ENCODE measurements around the gene LRP1B.
A peak's percentile ranks its signal among the peaks of the same experiment; 100 is the strongest.

Gene LRP1B

DNA sequence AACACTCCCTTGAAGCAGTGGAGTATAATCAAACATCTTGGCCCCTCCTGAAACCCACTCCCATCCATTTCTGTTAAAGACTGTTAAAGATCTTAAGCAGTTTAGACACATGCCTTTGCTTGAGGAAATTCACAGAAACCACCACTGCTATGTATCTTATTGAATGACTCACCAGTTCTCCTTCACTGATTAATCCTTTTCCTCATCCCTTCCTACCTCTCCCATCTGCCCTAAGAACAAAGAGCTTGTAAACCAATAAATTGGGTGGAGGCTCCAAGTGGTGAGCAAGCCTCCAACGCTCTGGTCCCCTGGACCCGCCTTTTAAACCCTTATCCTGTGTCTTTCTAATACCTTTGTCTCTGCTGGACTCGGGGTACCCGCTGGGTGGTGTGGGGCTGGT lies 746.1 kb downstream of the LRP1B start:
- DNase-seq = no peak

DNA sequence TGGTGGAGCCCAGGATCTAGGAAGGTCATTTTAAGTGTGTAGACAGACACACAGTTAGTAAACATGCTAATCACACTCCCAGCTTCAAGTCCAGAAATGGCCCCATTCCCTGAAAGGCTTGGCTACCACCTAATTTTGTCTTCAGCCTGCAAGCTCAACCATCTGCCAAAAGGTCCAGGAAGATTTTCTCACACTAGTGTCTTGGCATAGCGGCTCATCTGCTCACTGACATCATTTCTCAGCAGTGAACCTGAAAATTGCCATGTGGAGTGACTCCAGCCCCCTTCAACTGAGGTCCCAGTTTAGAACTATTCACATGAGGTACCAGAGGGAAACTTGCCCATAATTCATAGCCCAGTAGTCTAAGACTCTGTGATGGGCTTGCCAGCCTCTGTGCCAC lies 748.9 kb downstream of the LRP1B start:
- no peak for DNase-seq

DNA sequence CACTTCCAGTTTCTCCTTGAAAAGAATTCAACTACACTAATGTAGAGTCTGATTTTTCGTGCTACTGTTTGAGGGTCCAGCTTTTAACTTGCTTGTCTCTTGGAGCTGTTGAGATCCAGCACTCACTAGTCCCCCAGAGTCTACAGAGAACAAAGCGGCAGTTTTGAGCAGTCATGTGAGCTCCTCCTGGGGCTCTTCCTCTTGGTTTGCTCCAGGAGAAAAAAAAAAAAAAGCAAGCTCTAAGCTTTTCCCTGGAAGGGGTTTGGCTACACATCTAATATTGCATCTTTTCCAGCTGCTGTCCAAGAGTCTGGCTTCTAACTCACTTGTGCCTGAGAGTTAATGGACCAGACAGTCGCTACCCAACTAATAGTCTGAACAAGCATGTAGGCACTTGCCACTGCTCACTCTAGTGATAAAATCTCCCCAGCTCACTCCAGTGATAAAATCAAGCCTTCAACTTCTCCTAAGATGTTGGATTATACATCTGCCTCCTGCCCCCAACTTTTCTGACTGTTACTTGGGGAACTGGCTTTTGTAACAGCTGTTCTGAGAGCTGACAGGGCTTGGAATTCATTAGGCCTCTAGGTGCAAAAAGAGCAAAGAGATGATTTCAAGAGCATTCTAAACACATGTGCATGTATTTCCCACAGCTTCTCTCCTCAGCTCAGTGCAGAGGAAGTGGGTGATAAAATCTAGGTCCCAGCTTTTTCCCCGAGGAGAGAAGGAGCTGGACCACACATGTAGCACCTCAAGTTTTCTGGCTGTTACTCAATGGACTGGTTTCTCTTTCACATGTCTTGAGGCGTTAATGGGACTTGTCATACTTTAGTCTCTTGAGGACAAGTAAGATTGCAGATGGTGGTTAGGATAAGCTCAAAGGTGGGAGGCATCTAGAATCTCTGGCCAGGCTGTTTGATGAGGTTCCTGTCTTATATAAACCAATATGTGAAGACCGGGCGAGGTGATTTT lies 750.5 kb downstream of the LRP1B start:
- no peak for DNase-seq

DNA sequence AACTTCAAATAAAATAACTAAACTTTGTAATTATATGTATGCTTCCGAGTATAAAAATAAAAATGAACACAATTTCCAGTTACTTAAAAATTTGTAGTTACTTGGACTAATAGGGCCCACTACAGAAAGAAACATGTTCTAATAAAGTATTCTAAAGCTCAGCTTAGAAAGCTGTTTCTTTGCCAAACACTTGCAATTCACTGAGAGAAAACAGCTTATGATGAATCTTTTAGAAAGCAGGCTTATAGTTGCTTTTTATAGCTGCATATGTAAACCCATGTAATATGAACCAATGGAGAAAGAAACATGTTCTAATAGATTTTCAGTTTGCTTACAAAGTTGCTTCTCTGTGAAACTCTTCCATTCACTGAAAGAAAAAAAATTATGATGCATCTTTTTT lies 766.0 kb downstream of the LRP1B start:
- no peak for DNase-seq

DNA sequence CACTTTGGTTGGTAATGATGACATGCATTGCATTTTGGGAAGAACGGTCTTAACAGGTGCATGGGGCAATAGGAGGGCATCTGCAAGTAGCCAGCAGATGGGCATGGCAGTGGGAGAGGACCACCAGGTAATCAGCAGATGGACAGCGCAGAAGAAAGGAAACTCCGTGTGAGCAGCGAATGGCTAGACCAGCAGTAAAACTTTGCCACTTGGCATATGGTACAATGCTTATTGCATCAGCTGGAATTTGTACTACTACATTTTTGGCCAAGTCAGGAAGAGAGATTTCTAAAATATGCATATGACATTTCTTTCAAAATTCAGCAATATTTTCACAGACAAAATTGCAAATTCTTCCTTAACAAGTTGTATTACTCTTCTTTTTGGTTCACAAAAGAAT lies 768.5 kb downstream of the LRP1B start:
- DNase-seq = no peak

DNA sequence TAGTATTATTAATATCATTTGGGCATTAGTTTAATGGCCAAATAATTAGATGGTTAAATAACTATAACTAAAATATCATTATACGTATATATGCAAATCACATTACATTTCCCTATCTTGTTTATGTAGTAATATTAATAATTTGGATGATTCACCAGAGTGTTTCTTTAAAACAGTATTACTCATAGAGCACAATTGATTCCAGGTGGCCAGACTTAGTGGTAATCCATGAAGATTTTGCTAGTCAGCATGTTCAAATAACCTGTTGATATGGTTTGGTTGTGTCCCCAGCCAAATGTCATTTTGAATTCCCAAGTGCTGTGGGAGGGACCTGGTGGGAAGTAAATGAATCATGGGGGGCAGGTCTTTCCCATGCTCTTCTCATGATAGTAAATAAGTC lies 782.3 kb downstream of the LRP1B start:
- DNase-seq = no peak

DNA sequence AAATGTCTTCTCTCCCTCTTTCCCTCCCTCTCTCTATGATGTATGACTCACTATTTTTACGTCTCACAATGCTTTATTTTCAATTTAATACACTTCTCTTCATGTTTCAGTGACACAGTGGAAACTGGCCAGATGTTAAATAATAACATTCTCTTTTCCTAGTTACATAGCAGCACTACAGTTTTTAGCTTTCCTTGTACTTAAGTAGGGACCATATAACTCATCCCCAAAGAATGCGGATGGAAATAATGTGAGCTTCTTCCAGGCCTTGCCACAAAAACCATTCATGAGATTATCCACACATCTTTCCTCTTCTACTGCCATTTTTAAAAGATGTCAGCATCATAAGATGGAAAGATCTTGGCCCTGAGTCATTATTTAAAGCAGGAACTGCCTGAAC lies 789.4 kb downstream of the LRP1B start:
- DNase-seq = no peak

DNA sequence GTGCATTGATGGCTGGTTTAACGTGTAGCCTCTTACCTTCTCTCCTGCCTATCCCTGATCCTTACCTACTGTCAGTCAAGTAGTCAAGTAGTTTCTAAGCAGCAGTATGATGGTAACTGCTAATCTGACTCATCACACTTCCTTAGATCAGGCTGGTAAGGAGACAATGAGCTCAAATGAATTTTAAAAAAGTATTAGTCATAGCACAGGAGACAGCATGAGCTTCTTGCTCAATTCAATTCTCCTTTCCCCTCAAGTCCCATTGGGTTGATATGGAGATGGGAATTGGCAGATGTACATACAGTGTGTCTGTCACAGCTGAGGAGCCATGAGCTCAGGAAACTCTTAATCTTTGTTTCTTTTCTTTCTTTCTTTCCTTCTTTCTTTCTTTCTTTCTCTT lies 799.7 kb downstream of the LRP1B start:
- no peak for DNase-seq

DNA sequence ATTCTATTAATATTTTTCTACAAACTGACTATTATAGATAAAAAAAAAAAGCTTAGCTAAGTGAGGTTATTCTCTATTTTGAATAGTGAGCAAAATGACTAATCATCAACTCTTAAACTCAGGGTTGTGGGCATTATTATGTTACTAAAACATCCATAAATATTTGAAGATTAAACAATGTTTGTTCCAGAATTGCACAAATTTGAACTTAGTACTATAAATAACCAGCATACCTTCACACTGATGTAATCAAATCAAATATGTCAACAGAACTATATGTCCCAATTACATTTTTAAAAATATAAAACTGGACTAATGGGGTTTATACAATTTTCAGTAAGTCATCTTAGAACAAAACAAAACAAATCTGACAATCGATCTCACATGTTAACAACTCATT lies 800.9 kb downstream of the LRP1B start:
- no peak for DNase-seq

DNA sequence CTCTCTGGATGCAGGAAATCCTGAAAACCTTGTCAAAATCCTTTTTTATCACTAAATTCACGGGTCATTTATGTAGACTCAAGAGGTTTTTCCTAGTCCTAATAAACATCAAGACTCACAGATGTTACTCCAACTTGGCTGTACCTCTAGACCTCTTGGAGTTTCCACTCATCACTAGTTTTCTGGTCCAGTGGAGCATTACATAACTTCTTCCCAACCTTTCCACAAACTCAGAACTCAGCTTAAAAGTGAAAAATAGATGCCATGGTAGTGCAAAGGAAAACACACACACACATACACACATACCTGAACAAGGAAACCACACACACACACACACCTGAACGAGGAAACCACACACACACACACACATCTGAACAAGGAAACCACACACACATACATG lies 807.2 kb downstream of the LRP1B start:
- DNase-seq = no peak

DNA sequence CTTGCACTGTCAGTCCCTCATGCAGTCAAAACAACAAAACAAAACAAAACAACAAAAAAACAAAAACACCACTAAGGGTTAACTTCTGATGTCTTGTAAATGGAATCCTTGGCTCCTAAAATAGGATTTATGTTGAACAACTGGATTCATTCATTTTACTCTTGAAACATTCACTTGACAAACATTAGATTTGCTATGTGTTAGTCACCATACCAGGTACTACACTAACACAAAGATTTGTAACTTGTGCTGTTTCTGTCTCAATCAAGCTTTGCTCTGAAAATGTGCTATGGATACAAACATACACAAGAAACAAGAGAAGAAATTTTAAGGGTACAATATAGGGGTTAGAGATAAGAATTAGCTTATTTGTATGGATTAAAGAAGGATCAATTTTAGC lies 812.8 kb downstream of the LRP1B start:
- DNase-seq = no peak

DNA sequence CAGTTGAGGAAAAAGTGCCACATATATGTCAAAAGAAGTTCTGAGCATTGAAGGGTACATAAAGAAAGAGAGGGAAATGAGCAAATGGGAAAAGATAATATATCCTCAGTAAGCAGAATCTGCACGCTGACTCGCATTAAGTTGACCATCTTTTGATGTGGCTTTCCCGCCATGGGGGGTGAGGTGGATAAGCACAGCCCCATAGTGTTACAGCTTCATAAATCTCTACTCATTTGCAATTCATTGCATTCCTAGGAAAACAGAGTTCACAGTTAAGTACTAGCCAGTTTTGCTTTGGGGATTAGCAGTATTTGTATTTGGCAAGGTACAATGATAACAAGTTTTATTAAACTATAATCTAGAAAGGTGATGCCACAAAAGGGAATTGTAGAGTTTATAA lies 814.2 kb downstream of the LRP1B start:
- no peak for DNase-seq

DNA sequence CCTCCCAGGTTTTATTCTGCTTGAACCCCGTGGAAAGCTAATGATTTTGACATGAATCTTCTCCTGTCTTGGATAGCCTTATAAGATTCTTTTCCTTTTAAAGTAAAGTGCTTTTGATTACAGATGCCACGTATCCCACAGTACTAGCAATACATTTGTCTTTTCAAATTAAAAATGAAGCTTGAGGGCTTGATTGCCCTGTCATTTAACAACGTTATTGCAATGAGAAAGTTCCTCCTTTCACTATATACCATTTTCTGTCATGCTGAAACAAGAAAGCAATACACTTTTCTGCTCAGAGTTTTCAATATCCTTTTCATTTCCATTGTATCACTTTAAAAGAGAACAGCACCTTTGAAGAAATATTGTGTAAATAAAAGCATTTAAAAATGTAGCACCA lies 814.7 kb downstream of the LRP1B start:
- DNase-seq = no peak

DNA sequence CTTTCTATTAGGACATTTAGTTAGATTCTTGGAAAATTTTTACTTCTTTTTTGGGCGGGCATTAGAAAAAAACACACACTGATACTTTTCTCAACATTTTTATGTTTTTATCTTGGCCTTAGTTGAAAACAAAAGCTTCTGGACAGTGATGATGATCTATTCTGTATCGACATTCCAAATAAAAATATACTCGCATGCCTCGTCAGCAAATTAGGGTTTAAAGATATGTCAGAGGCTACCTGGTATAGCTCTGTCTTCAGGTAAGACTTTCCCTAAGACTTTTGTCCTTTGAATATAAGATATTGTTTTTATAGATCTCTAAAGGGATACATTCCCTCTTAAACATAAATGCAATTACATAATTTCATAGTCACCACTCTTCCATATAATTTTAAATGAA lies 816.8 kb downstream of the LRP1B start:
- no peak for DNase-seq

DNA sequence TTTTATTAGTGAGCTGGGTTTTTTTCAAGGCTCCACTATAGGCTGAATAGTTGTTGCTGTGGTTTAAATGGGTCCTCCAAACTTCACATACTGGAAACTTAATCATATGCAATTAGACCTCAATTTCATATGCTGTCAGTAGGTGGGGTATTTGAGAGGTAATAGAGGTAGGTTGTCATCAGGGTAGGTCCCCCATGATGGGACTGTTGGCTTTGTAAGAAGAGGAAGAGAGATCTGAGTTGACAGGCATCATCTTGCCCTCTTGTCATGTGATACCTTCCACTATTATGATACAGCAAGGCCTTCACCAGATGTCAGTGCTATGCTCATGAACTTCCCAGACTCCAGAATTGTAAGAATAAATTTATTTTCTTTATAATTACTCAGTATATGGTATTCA lies 819.4 kb downstream of the LRP1B start:
- DNase-seq = no peak

DNA sequence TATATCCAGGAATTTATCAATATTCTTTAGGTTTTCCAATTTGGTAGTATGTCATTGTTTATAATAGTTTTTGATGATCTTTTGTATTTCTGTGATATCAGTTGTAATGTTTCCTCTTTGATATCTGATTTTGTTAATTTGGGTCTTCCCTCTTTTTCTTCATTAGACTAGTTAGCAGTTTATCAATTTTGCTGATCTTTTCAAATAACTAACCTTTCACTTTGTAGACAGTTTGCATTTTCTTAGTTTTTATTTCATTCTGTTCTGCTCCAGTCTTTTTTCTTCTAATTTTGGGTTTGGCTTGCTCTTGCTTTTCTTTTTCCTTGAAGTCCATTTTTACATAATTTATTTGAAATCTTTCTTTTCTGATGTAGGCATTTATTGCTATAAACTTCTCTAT lies 824.4 kb downstream of the LRP1B start:
- DNase-seq = no peak

DNA sequence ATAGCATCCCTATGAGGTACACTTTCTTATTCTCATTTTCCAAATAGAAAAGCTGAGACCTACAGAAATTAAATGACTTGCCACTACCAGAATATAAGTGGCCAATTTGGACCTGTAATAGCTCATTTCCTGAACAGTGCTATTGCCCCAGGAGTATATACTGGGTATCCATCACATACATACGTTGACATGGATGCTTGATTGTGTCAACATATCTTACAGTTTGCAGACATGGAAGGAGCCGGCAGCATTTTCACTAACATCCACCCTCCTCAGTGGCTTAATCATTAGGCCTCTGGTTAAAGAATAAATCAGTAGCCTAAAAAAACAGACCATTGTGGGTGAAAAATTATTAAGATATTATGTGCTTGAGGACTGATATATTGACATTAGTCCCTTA lies 829.3 kb downstream of the LRP1B start:
- DNase-seq = no peak

DNA sequence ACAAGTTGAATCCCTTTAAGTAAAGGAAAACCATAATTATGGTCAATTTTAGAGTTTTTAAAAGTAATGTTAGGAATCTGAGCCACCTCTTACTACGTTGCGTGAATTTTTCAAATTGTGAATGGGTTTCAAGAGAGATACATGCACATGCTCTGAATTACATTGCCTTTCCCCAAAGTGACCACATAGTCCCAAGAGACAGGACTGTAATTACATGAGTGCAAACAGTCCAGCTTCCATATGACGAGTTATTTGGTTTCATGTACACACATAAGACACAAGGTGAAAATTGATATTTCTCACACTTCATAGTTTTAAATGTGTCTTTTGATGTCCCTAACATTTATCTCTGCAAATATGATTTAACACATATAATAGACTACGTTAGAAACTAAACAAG lies 850.8 kb downstream of the LRP1B start:
- no peak for DNase-seq

DNA sequence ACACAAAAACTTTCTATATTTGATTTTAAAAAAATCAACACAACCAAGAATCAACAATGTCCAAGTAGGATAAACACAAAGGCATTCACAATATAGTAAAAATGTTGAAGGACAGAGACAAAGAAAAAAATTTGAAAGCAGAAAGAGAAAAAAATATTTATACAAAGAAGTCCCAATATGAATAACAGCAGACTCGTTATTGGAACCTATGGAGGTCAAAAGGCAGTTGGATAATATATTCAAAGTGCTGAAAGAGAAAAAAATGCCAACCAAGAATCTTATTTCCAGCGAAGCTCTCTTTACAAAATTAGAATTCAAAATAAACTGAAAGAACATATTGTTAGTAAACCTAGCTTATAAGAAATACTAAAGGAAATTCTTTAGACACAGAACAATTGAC lies 859.5 kb downstream of the LRP1B start:
- no peak for DNase-seq

DNA sequence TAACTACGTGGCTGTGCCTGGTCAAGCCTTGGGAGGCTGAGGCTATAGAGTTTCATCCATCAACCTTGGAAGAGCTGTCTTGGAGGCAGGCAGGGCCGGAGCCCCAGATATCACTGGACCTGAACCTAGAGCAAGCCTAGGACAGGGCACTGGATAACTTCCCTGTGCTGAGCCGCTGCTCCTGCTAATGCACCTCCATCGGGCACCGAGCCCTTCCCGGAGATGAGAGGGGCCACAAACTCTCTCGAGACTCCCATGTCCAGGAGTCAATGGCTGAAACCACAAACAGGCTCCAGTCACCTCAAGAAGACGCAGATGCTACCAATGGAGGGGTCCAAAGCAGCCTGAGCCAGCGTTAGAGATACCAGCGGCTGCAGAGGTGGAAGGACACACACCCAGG lies 866.0 kb downstream of the LRP1B start:
- DNase-seq = no peak

DNA sequence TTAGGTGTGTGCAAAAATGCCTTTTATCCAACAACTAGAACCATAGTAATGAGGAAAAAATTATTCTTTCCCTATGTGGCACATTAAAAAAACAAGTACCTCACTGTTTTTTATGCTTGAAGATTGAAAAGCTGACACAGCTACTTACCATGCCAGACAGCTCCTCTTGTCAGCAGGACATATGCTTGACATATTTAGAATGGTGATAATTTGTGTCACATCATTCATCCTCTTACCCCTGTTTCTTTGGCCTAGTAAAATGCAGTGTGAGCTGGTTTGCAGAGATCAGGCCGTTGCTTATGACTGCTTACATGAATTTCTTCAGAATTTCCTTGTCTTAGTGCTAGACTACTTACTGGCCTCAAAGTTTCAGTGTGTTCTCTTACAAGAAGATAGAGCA lies 869.9 kb downstream of the LRP1B start:
- DNase-seq = no peak

DNA sequence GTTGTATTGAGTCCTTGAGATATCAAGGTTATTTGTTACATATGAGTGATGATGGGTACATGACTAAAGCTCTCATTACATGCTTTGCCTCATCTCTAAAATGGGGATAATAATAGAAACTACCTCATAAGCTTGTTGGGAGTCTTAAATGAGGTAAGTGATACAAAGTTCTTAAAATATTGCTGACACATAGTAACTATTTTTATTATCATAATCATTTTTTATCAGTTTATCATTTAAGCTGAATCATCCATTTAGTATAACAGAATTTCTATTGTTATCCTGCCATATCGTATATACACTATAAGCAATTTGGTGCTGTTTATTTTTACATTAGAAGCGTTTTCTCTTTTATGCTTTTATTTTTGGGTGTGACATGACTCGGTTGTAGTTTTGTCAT lies 871.1 kb downstream of the LRP1B start:
- DNase-seq = no peak

DNA sequence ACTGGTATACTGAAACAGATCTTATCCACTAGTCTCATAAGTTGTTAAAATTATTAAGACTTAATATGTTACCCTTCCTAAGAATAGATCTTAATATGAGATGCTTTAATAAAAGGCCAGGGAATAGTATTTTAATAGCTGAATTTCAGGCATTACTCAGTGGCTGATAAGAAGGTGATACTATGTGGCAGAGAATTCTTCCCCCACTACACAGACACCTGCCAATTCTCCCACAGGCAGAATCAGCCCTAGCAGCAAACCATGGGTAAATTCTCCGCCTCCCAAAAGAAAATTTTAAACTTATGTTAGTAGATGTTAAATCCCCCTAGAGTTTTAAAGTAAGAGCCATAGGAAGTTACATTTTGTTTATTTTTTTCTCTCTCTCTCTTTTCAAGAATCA lies 888.8 kb downstream of the LRP1B start:
- DNase-seq = no peak

DNA sequence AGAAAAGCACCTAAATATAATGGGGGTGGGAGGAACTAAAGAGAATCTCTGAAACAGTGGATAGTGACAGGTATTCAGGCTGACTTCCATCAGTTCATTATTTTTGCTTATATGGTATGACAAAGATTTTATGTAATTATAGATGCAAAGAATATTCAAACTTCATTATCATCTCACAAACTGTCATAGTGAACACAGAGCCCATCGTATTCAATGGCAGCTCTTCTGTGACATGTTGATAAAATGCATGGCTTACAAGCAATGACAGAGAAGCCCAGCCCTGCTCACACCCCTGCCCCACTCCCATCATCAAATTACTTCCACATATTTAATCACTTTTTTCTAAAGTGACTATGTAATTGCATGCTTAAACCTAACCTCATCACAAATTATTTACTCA lies 904.3 kb downstream of the LRP1B start:
- DNase-seq = peak; percentile 5 to 39

DNA sequence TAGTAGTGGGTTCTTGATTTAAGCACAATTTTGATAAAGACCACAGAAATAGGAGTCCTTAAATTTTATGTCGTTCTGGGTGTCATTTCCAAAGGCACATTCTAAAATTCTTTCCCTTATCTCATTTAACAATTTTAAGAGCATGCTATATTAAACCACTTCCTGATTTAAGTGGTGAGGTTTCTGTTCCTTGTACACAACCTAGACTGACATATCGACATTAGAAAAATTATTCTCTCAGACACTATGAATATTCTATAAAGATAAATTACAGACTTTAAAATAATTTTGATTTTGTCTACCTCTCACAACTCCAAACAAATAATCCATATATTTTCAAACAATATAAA lies 923.8 kb downstream of the LRP1B start:
- no peak for DNase-seq

Measured in NCI-H526 (cell line).